HG02623 (cell line): ENCODE results near the gene SIM2.

Experiments used
- ATAC-seq: cut with Tn5 transposase; IDR thresholded peaks from one replicate; pipeline ENCODE4 v1.9.1; 2021; ENCODE audit warnings: moderate library complexity; ENCODE audit not compliant: unreplicated experiment

The SIM2 gene

DNA sequence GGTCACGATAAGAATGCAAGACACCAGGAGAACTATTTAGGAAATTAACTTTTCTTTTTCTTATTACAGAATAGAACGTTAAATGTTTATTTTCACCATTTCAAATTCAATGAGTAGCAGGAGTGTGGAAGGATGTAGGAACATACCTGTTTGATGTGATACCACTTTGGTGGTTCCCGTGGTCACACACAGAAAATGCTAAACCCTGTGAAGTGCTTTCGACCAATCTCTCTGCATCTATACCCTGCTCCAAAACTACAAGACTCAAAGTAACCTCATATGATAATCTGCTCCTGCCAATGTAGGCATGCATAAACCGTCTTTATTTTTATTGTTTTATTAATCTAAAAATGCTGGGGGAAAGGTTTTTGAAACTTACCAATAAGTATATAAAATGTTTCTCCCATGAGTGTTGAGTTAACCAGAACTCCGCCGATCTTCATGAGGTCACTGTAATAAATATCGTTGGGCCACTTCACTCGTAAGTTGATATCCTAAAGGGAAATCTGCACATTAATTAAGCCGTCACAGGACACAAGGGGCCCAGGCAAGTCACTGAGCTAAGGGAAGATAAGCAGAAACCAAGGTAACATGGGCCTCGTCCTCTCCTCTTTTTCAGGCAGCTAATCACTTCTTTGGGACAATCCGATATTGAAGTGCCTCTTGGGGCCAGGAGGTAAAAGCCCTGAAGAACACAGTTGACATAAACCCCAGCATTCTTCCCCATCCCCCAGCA is 60.6 kb downstream of the SIM2 start:
- ATAC-seq, result no peak

DNA sequence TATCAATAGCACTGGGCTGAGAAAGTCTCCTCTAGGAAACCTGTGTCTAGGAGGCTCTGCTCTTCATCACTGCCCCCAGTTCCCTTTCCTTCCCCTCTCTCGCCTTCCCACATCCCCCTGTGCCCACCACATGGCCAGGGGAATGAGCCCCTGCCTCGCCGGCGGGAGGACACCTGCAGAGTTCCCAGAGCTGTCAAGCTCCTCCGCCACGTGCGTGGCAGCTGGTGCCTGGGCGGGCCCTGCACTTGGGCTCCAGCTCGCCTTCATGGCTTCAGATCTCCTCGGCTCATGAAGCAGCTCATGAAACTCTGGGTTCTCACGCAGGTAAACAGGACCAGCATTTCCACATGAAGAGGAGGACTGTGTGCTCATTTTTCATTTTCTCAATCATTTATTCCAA is 62.8 kb downstream of the SIM2 start:
- no peak for ATAC-seq

DNA sequence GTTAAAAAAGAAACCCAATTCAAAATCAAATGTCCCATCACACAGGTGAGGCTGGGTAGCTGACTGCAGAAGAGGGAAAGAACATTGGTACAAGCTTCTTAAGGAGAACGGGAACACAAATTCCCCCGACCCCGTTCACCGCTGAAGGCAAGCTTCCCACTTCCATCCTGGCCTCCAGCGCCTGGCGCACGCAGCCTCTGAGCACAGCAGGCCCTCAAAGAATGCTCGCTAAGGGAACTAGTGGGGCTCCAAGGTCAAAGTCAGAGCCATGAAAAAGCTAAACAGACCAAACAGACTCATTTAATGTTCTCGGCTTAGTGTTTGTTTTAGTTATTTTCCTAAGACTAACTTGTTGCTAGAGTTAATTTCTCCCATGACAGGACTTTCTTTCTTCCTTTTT is 63.7 kb downstream of the SIM2 start:
- no peak for ATAC-seq

DNA sequence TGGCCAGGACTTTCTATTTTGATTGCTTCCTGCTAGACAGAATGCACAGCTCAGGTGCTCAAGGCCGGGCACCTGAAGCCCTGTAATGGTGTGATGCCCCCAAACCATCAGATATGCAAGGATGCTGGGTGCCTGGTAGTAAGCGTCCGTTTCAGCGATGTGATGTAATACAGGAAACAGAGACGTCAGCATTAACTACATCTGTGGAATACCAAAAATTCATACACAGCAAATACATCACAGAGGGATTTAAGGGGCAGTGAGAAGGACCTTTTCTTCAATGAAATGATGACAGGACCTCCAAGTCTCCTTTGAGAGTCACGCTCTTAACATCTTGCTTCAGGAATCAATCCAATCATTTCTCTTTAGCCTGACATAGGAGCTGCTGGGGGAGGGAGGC is 64.4 kb downstream of the SIM2 start:
- no peak for ATAC-seq

DNA sequence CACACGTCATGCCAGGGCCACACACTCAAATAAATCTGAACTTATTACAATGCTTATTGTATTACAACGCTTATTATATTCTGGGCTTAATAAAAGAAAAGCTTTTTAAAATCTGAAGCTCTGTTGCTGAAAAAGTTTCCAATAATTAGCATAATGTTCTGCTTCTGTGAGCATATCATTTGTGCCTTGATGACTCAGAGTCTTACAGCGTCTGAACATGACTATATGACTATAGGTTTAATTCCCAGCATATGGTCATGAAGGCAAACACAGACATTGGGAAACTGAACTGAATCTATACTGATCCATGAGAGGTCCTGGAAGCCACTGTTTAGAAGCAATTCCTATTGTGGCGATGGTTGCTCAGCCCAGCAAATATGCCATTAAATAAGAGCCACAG is 66.3 kb downstream of the SIM2 start:
- ATAC-seq, result no peak

DNA sequence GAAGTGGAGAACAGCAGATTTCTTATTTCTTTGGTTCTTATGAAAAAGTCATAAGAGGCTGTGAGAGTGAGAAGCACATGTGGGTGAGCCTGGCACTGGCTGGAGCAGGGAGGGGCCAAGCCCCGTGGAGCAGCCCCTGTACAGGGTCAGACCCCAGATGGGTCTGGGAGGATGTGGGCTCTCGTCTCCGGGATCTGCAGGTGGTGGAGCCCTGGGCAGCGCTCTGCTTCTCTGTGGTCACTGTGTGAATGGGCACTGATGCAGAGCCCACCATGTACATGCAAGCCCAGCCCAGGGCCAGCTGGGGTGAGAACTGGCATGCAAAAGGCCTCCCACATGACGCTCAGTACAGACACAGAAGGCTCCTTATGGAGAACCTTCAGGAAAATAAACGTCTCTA is 67.6 kb downstream of the SIM2 start:
- no peak for ATAC-seq

DNA sequence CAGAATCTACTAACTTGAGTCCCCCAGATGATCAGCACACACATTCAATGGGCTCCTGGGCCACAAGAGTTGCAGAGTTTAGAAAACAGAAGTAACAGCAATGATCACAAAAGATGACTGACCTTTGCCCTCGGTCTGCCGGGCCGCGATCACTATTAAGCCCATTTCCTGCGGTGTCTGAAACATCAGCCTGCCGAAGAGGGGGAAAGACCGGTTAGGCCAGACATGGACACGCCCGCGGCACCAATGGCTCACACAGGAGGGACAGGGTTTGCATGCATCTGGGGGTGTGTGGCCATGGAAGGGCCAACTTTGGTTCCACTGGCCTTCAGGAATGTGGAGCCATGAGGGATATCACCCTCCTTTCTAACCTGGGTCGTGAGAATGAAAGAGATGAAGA is 68.2 kb downstream of the SIM2 start:
- ATAC-seq, result no peak

DNA sequence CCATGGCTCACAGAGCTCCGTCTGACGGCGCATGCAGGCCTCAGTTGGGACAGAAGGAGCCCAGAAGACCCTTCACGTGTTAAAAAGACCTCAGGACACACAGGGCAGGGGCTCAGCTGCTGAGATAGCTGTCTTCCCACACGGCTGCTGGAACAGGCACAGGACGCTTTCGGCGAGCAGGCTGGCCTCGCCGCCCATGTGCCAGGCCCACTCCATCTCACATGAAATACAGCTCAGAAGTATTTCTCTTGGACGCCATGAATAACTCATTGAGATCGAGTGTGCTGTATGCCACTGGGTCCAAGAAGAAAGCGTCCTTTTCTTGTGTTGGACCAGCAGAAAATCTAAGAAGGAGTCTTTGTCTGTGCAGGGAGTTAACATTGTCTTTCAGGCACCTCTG is 69.6 kb downstream of the SIM2 start:
- no peak for ATAC-seq

DNA sequence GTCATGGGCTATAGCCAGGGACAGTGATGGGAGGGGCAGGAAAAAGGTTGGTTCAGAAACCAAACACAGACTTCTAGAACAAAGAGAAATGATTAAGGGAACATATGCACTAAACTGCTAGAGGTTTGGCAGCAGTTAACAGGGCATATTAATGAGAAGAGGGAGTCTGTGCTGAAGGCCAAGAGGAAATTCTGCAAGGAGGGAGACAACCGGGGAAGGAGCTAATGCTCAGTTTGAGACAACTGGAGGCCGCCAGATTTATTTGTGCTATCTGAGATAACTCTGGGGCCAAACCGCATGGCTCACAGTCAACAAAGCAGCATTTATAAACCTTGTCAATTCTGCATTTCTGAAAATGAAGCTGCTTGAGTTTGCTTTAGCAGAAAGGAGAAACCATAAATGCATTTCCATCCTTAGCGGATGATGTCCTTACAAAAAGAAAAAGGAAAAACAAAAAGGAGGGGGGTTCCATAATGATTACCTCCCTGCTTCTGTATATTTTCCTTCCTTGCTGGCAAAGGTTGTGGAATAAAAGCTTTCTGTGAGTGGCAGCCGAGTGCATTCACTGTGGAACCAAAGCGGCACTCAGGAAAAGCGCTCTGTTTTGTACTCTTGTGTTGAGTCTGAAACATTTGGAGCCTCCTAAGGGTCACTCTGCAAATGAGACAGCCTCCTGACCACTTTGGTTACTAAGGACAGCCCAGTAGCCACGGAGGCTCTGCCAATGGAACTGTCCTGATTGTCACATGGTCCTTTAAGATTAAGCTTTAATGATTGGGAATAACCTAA is 70.3 kb downstream of the SIM2 start:
- ATAC-seq, result no peak

DNA sequence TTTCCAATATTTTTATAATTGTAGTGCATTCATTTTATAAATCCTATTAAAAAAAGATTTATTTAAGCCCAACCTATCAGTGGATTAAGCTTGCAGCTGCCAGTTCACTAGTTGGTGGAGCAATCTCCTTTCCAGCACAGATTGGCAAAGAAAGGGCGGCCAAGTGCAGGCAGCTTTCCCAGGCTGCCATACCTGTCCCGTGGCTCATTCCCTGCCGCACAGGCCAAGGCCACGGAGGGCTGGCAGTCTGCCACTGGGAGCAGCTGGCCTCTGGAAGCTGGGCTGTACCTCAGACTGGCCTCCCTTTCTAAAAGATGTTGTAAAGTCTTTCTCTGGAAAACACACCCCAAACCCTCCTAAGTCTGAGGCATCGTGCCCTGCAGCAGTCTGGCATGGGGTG is 74.2 kb downstream of the SIM2 start:
- ATAC-seq, result no peak

DNA sequence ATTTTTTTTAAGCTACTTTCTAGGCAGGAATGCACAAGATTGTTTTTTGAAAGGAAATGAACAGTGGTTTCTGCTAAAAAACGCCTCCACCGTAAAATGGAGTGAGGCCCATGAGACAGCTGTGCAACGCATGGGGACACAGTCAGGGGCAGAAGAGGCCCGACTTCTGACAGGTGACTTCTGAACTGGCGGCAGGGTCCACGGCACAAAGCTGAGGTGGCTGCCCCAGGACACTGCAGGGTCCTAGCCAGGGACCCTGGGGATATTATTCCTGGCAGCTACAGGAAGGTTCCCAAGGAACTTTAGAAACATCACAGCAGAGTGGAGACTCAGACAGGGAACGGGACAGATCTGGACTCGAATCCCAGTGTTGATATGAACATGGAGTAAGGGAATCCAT is 75.1 kb downstream of the SIM2 start:
- no peak for ATAC-seq

DNA sequence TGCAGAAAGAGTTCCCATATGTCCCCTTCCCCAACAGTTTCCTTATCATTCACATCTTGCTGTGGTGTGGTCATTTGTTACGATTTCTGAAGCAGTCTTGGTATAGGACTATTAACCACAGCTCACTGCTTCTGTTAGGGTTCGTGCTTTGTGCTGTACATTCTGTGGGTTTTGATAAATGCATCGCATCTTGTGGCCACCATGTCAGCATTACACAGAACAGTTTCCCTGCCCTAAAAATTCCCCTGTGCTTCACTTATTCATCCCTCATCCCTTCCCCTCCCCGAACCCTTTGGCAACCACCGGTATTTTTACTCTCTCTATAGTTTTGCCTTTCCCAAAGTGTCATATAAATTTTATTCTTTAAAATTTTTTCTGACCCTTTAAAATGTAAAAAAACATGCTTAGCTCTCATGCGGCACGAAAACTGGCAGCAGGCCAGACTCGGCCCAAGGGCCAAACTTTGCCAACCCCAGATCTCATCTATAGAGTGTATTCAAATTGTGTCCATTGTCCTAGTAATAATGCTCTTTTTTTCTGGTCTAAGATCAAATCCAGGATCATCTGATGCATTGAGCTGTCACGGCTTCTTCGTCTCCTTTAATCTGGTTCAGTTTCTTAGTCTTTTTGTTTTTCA is 78.2 kb downstream of the SIM2 start:
- ATAC-seq, result no peak

DNA sequence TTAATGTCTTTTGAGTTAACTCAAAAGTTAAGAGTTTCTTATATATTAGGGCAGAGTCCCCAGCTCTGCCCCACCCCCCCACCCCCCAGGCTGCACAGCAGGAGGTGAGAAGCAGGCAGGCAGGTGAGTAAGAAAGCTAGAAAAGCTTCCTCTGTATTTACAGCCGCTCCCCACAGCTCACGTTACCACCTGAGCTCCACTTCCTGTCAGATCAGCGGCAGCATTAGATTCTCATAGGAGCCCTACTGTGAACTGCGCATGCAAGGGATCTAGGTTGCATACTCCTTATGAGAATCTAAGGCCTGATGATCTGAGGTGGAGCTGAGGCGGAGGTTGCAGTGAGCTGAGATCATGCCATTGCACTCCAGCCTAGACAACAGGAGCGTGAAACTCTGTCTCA is 81.9 kb downstream of the SIM2 start:
- no peak for ATAC-seq

DNA sequence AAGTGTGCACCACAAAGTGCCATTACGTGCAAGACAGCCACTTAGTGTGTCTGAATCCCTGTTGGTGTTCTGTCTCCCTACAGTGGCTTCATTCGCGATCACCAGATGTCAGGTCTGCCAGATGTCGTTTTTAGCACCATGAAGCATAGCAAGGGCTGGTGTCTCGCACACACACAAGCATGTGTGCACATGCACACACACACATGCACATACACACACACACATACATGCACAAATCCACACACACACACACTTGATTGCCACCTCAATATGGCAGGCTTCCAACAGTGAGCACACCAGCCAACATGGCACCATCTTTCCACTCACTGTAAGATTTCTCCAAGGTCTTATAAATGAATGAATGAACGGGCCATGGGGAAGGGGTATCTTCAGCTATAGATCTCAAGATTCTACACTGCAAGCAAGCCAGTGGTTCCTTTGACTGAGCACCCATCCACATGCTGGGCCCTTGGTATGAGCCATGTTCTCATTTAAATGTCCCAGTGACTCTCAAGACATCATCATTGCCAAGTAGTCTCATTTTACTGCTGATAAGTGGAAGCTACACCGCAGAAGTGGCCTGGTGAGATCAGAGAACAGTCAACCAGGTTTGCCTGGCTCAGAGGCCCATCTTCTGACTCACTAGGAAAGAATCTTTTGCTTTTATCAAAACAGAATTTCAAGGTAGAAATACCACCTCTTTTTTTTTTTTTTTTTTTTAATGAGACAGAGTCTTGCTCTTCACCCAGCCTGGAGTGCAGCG is 84.9 kb downstream of the SIM2 start:
- ATAC-seq, result no peak

DNA sequence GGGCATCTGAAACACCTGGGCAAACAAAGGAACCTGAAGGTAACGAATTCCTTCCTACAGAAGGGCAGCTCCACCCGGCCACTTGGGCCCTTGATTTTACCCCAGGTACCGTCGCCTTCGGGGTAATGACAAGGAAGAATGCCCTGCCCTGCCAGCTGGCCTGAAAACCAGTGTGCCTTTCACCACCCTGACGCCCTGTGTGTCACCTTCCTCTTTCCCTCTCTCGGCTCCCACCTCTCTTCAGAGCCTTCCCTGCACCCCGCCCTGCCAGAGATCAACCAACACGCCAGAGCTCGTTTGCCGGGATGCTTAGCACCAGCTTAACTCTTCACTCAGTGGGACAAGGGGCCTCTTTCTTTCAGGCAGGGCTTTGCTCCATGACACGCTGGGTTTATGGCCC is 86.0 kb downstream of the SIM2 start:
- ATAC-seq, result no peak

DNA sequence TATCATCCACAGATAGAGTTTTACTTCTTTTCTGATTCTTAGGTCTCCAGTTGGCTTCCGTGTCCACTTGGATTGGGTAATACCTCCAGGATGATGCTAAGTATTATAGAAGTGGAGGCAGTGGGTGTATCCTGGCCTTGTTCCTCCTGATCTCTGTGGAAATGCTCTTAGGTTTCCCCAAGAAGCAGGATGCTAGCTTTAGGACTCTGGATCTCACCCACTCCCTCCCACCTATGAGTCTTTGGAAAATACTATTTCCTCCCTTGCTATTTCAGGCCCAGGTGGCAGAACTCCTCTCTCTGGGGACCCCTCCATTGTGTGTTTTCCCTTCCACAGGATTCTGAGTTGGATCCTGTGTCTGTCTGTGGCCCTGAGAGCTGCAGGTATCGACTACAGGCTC is 86.7 kb downstream of the SIM2 start:
- no peak for ATAC-seq

DNA sequence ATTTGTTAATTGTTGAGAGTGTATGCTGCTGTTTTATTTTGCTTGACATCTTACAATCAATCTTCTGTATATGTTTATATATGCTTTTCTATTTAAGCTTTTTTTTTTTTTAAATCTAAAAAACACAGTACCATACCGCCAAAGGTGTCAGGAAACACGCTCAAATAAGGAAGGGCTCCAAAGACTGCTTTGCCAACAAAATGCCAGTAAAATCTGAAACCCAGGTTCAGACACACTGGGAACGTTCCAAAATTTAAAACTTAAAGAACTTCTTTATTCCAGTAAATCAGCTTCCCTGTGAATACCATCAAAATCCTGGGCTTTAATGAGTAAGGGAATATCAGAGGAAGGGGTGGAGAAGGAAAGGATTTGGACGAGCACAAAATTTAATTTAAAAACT is 87.3 kb downstream of the SIM2 start:
- ATAC-seq, result no peak

DNA sequence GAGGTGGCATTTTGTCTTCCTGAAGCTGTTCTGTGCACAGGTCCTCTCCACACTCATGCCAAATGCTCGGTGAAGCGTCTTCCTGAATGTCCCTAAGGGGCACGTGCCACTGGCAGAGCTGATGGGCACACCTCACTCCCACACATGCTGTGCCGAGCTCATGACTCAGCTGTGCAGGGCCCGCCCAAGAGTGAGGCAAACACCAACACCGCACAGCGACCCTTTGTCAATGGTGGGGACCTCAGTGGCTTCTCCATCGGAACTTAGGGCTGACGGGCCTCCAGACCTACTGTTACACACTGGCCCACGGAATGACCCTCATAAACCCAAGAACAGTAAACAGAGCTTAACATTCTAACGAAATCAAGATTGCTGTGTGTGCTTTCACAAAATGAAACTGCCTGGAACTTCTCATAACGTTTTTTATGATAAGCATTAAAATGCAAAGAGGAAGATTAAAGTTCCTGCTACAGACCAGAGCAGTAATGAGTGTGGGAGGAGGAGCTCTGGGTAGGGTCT is 89.3 kb downstream of the SIM2 start:
- no peak for ATAC-seq

DNA sequence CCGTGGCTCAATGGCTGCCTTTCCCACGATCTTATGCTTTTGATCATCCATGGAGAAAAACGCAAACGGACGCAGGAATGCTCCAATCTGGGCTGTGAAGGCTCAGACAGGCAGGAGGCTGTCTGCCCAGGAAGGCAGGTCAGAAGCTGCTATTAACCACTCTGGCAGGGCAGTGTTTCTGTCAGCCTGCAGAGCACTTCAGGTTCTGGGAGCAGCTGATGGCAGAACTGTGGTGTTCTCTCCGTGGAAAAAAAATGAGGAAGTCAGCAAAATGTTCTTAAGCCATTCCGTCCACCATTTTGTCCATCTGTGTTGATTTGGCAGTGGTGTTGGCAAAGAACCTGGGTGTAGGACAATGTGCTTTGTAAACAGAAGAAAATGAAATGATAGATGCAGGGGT is 91.7 kb downstream of the SIM2 start:
- no peak for ATAC-seq

DNA sequence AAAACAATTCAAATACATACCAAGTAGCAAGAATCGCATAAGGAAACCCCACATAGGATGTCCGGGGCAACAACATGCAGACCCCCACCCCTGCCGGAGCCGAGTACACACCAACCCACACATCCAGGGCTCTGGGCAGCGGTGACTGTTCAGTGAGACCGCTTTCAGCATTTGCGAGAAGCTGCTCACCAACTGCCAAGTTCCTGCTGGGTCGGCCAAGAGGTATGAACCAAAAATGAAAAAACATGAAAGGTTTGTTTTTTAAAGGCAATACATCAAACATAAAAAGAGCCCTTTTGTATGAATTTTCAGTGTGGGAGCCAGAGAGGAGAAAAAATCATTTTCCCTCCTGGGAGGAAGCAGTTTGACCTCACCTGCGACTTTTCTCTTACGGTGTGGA is 92.3 kb downstream of the SIM2 start:
- ATAC-seq, result no peak
